Neural progenitor cell (in vitro differentiated cells): Measurements from ENCODE around the gene CERT1. TPM values are rescaled to one million over a fixed set of nuclear protein-coding genes. Genes with fewer than 3 reads are reported as not detected.

Experiments
- DNase-seq: peaks from one replicate; pipeline ENCODE4 v3.0.0-alpha.2; 2016; ENCODE audit warnings: low spot score
- H2AFZ ChIP-seq: fragments of 200-600 bp; sonication (generic); replicated peaks from 2 replicates; pipeline ENCODE4 v1.6.1; 2016; ENCODE audit warnings: antibody characterized with exemption
- H3F3A ChIP-seq: fragments of 200-600 bp; sonication (generic); 2 replicates; pipeline ENCODE4 v1.6.1; 2016; ENCODE audit warnings: antibody characterized with exemption, low read depth
- H3K27ac ChIP-seq: fragments of 200-600 bp; sonication (generic); 2 replicates; pipeline ENCODE4 v1.5.1; 2016; ENCODE audit warnings: mild to moderate bottlenecking
- H3K27me3 ChIP-seq: fragments of 200-600 bp; sonication (generic); 2 replicates; pipeline ENCODE4 v1.6.1; 2016; ENCODE audit warnings: mild to moderate bottlenecking, moderate library complexity
- H3K36me3 ChIP-seq: fragments of 200-600 bp; sonication (generic); 2 replicates; pipeline ENCODE4 v1.5.1; 2016
- H3K4me1 ChIP-seq: fragments of 200-600 bp; sonication (generic); 2 replicates; pipeline ENCODE4 v1.6.1; 2016; ENCODE audit warnings: mixed run types
- H3K4me2 ChIP-seq: fragments of 200-600 bp; sonication (generic); 2 replicates; pipeline ENCODE4 v1.6.1; 2016
- H3K4me3 ChIP-seq: fragments of 200-600 bp; sonication (generic); 2 replicates; pipeline ENCODE4 v1.5.1; 2016
- H3K79me2 ChIP-seq: fragments of 200-600 bp; sonication (generic); 2 replicates; pipeline ENCODE4 v1.6.1; 2016; ENCODE audit warnings: low read depth
- H3K9ac ChIP-seq: fragments of 200-600 bp; sonication (generic); 2 replicates; pipeline ENCODE4 v1.6.1; 2016
- H3K9me3 ChIP-seq: fragments of 200-600 bp; sonication (generic); 2 replicates; pipeline ENCODE4 v1.5.1; 2016; ENCODE audit warnings: low read depth
- H4K20me1 ChIP-seq: fragments of 200-600 bp; sonication (generic); 2 replicates; pipeline ENCODE4 v1.6.1; 2016; ENCODE audit warnings: low read depth
- H3K27ac Mint-ChIP-seq: 3 replicates; pipeline ENCODE4 v1.8.0; 2021; ENCODE audit warnings: mixed read lengths
- H3K27me3 Mint-ChIP-seq: 2 replicates; pipeline ENCODE4 v1.8.0; 2022; ENCODE audit warnings: low read depth, mild to moderate bottlenecking, inconsistent platforms, moderate library complexity, mixed read lengths; ENCODE audit not compliant: insufficient read depth
- H3K36me3 Mint-ChIP-seq: 3 replicates; pipeline ENCODE4 v1.8.0; 2021; ENCODE audit warnings: mixed read lengths
- H3K4me1 Mint-ChIP-seq: 3 replicates; pipeline ENCODE4 v1.8.0; 2021; ENCODE audit warnings: mixed read lengths
- H3K4me3 Mint-ChIP-seq: 3 replicates; pipeline ENCODE4 v1.8.0; 2021; ENCODE audit warnings: mild to moderate bottlenecking, moderate library complexity, mixed read lengths
- H3K9me3 Mint-ChIP-seq: 3 replicates; pipeline ENCODE4 v1.8.0; 2020; ENCODE audit warnings: mixed read lengths
- CTCF ChIP-seq: fragments of 200-600 bp; sonication (generic); IDR thresholded peaks from 2 replicates; pipeline ENCODE4 v1.5.1; 2017; ENCODE audit warnings: antibody characterized with exemption, mild to moderate bottlenecking
- EZH2 ChIP-seq: fragments of 200-600 bp; sonication (generic); IDR thresholded peaks from 2 replicates; pipeline ENCODE4 v1.6.1; 2017; ENCODE audit warnings: antibody characterized with exemption, mild to moderate bottlenecking, moderate library complexity
- EZH2phosphoT487 ChIP-seq: fragments of 200-600 bp; sonication (generic); IDR thresholded peaks from 2 replicates; pipeline ENCODE4 v1.6.1; 2017; ENCODE audit warnings: antibody characterized with exemption
- total RNA-seq: library from RNA; depleted of rRNA; stranded (reverse); fragments of >200 nt; gene quantifications from 2 replicates; pipeline ENCODE4 v1.2.3, GENCODE V29; 2015; ENCODE audit warnings: low replicate concordance

The CERT1 gene
- total RNA-seq, 1 donor from 2014 or later = 50.4 TPM

- Histone ChIP-seq H3K27ac (no peak overlapping the region), H3F3A (no peaks in the 10 kb centered on the region), H3K9me3 (no peaks in the 10 kb centered on the region), H3K27me3 (no peaks in the 10 kb centered on the region), H3K4me1 (no peaks in the 10 kb centered on the region), H4K20me1 (peaks cover 8% of the 10 kb centered on the region), H3K36me3 (no peaks in the 10 kb centered on the region), H3K4me2 (no peak overlapping the region), H3K4me3 (no peak overlapping the region), H3K79me2 (peaks cover 16% of the 10 kb centered on the region), H2AFZ (no peak overlapping the region), H3K9ac (no peak overlapping the region)
- peaks cover 29% of the 10 kb centered on the region for H3K36me3 Mint-ChIP-seq
- no peak for DNase-seq
- H3K4me1 Mint-ChIP-seq = no peaks in the 10 kb centered on the region
- H3K9me3 Mint-ChIP-seq = peaks cover 3% of the 10 kb centered on the region
- H3K27ac Mint-ChIP-seq = no peak overlapping the region
- peaks cover 3% of the 10 kb centered on the region for H3K27me3 Mint-ChIP-seq
- no peak overlapping the region for H3K4me3 Mint-ChIP-seq
- TF ChIP-seq EZH2 (no peak), CTCF (no peak)
Observed at GRCh38 chr5:75457691-75458090, 53.7 kb downstream of the CERT1 start.

GRCh38 chr5:75457161-75457560, 54.3 kb downstream of the CERT1 start:
- H3K4me2 ChIP-seq = no peak overlapping the region
- H3K27ac Mint-ChIP-seq = no peak overlapping the region
- H3K9ac ChIP-seq = no peak overlapping the region
- H3K4me1 ChIP-seq = no peaks in the 10 kb centered on the region
- H4K20me1 ChIP-seq = peaks cover 8% of the 10 kb centered on the region
- H3K9me3 Mint-ChIP-seq = no peaks in the 10 kb centered on the region
- no peak overlapping the region for H3K27ac ChIP-seq
- peaks cover 12% of the 10 kb centered on the region for H3K79me2 ChIP-seq
- H3K36me3 Mint-ChIP-seq = peaks cover 25% of the 10 kb centered on the region
- H3K27me3 ChIP-seq = no peaks in the 10 kb centered on the region
- H2AFZ ChIP-seq = no peak overlapping the region
- H3F3A ChIP-seq = no peaks in the 10 kb centered on the region
- no peak overlapping the region for H3K4me3 ChIP-seq
- DNase-seq = no peak
- peaks cover 3% of the 10 kb centered on the region for H3K27me3 Mint-ChIP-seq
- H3K4me1 Mint-ChIP-seq = no peaks in the 10 kb centered on the region
- H3K36me3 ChIP-seq = no peaks in the 10 kb centered on the region
- no peak overlapping the region for H3K4me3 Mint-ChIP-seq
- H3K9me3 ChIP-seq = no peaks in the 10 kb centered on the region
- no peak for TF ChIP-seq EZH2

GRCh38 chr5:75450069-75450468, 61.4 kb downstream of the CERT1 start:
- no peaks in the 10 kb centered on the region for H3K79me2 ChIP-seq
- H3K9ac ChIP-seq = no peak overlapping the region
- H2AFZ ChIP-seq = no peak overlapping the region
- peaks cover 4% of the 10 kb centered on the region for H3K36me3 ChIP-seq
- H3K4me2 ChIP-seq = no peak overlapping the region
- no peak overlapping the region for H3K4me3 ChIP-seq
- no peaks in the 10 kb centered on the region for H3K4me1 ChIP-seq
- H4K20me1 ChIP-seq = no peaks in the 10 kb centered on the region
- no peak for DNase-seq
- H3K27me3 Mint-ChIP-seq = no peaks in the 10 kb centered on the region
- H3K9me3 ChIP-seq = no peaks in the 10 kb centered on the region
- no peak overlapping the region for H3K4me3 Mint-ChIP-seq
- no peaks in the 10 kb centered on the region for H3F3A ChIP-seq
- no peak overlapping the region for H3K27ac ChIP-seq
- no peaks in the 10 kb centered on the region for H3K4me1 Mint-ChIP-seq
- peaks cover 15% of the 10 kb centered on the region for H3K9me3 Mint-ChIP-seq
- peaks cover 34% of the 10 kb centered on the region for H3K36me3 Mint-ChIP-seq
- TF ChIP-seq EZH2phosphoT487 (no peak), EZH2 (no peak), CTCF (no peak)
- no peaks in the 10 kb centered on the region for H3K27me3 ChIP-seq
- H3K27ac Mint-ChIP-seq = no peak overlapping the region

GRCh38 chr5:75446068-75446467, 65.4 kb downstream of the CERT1 start:
- H3F3A ChIP-seq = no peaks in the 10 kb centered on the region
- H3K4me3 Mint-ChIP-seq = no peak overlapping the region
- no peak overlapping the region for H3K9ac ChIP-seq
- no peak overlapping the region for H2AFZ ChIP-seq
- no peaks in the 10 kb centered on the region for H4K20me1 ChIP-seq
- H3K79me2 ChIP-seq = no peaks in the 10 kb centered on the region
- no peak for DNase-seq
- H3K4me1 ChIP-seq = no peaks in the 10 kb centered on the region
- H3K4me2 ChIP-seq = no peak overlapping the region
- H3K27me3 ChIP-seq = no peaks in the 10 kb centered on the region
- H3K36me3 ChIP-seq = peaks cover 4% of the 10 kb centered on the region
- no peak overlapping the region for H3K4me3 ChIP-seq
- TF ChIP-seq CTCF = no peak
- no peak for TF ChIP-seq EZH2
- no peak for TF ChIP-seq EZH2phosphoT487
- H3K27ac ChIP-seq = no peak overlapping the region
- H3K9me3 ChIP-seq = no peaks in the 10 kb centered on the region
- H3K27ac Mint-ChIP-seq = no peak overlapping the region
- no peaks in the 10 kb centered on the region for H3K27me3 Mint-ChIP-seq
- H3K9me3 Mint-ChIP-seq = peaks cover 36% of the 10 kb centered on the region
- H3K36me3 Mint-ChIP-seq = peaks cover 35% of the 10 kb centered on the region
- no peaks in the 10 kb centered on the region for H3K4me1 Mint-ChIP-seq
